Tibial nerve (tissue), 4 donors: ENCODE results near the gene CACNA1B. TPM values are rescaled to one million over a fixed set of nuclear protein-coding genes. Genes with fewer than 3 reads are reported as not detected.

Experiments
- DNase-seq, 2 donors: peaks; one replicate each; pipeline ENCODE4 v3.0.0-alpha.2; 2019; ENCODE audit warnings: low spot score in 2 of 2
- H3K27ac ChIP-seq, 4 donors: fragments of 200-600 bp; sonication (generic) in 3 of 4; one replicate each; pipeline ENCODE4 v1.5.1; 2017 to 2019; ENCODE audit warnings: mild to moderate bottlenecking in 1 of 4
- H3K27me3 ChIP-seq, 2 donors: fragments of 200-600 bp; sonication (generic) in 1 of 2; one replicate each; pipeline versions ENCODE4 v1.5.1 to v1.6.0; 2017 to 2019
- H3K36me3 ChIP-seq, 3 donors: fragments of 200-600 bp; sonication (generic); one replicate each; pipeline ENCODE4 v1.5.1; 2018 to 2019
- H3K4me1 ChIP-seq, 4 donors: fragments of 200-600 bp; sonication (generic) in 3 of 4; one replicate each; pipeline ENCODE4 v1.5.1; 2017 to 2019
- H3K4me3 ChIP-seq, 4 donors: fragments of 200-600 bp; sonication (generic) in 3 of 4; one replicate each; pipeline ENCODE4 v1.5.1; 2017 to 2019; ENCODE audit warnings: mild to moderate bottlenecking in 1 of 4, moderate library complexity in 1 of 4
- H3K9me3 ChIP-seq, 4 donors: fragments of 200-600 bp; sonication (generic) in 3 of 4; one replicate each; pipeline ENCODE4 v1.5.1; 2017 to 2019
- CTCF ChIP-seq, 5 experiments: fragments of 200-600 bp in 3 of 5; fragments of 450-650 bp in 2 of 5; sonication (generic) in 3 of 5; IDR thresholded peaks; one replicate each; pipeline ENCODE4 v1.5.1; 2016 to 2019; ENCODE audit warnings: antibody characterized with exemption in 5 of 5, mild to moderate bottlenecking in 3 of 5, moderate library complexity in 2 of 5
- EP300 ChIP-seq, 2 donors: sonication (generic); formaldehyde crosslinking; IDR thresholded peaks; one replicate each; pipeline ENCODE4 v1.6.1; 2017; ENCODE audit warnings: antibody characterized with exemption in 2 of 2, mild to moderate bottlenecking in 1 of 2
- POLR2A ChIP-seq, 2 donors: fragments of 450-650 bp; IDR thresholded peaks; one replicate each; pipeline ENCODE4 v1.6.1; 2017; ENCODE audit warnings: antibody characterized with exemption in 2 of 2, mild to moderate bottlenecking in 2 of 2, moderate library complexity in 2 of 2
- WGBS, 2 donors: methylation state at CpG; one replicate each; pipeline ENCODE4 v1.1.5; 2018; 5-methylcytosine and 5-hydroxymethylcytosine counted together
- total RNA-seq, 4 donors: library from RNA; depleted of rRNA; stranded (reverse); fragments of >200 nt; gene quantifications; one replicate each; pipeline ENCODE4 v1.1.0, GENCODE V29; 2016

The CACNA1B gene
- total RNA-seq, 4 donors from 2014 or later: under 0.01 TPM; not detected in 2

- no peak overlapping the region for H3K27ac ChIP-seq
- H3K9me3 ChIP-seq: no peaks in the 10 kb centered on the region
- DNase-seq: no peak
- H3K36me3 ChIP-seq: no peaks in the 10 kb centered on the region
- H3K4me3 ChIP-seq: no peak overlapping the region
- no peak for TF ChIP-seq POLR2A (IDR thresholded peaks at IDR 0.05)
- no peak for TF ChIP-seq EP300 (IDR thresholded peaks at IDR 0.05)
- 86 to 88% methylated on average over 8 to 9 of the region's 9 CpGs for WGBS, 2 donors
- H3K27me3 ChIP-seq: no peaks in the 10 kb centered on the region
- no peaks in the 10 kb centered on the region for H3K4me1 ChIP-seq
Observed at GRCh38 chr9:137956039-137956438, 78.5 kb downstream of the CACNA1B start.

- no peak for TF ChIP-seq POLR2A (IDR thresholded peaks at IDR 0.05)
- TF ChIP-seq CTCF (IDR thresholded peaks at IDR 0.05): no peak
- TF ChIP-seq EP300 (IDR thresholded peaks at IDR 0.05): no peak
- WGBS, 2 donors: 66 to 76% methylated on average over 11 to 15 of the region's 15 CpGs
Observed at GRCh38 chr9:137956688-137957385, 79.3 kb downstream of the CACNA1B start.

GRCh38 chr9:137959641-137960411 is 82.2 kb downstream of the CACNA1B start:
- Histone ChIP-seq H3K27me3 (no peaks in the 10 kb centered on the region), H3K9me3 (peaks cover 0 to 12% (median 0%) of the 10 kb centered on the region in 4 donors), H3K4me3 (no peak overlapping the region), H3K27ac (no peak overlapping the region), H3K36me3 (no peaks in the 10 kb centered on the region), H3K4me1 (no peaks in the 10 kb centered on the region)
- DNase-seq: no peak
- 79 to 80% methylated on average over 36 of the region's 36 CpGs for WGBS, 2 donors
- TF ChIP-seq EP300 (IDR thresholded peaks at IDR 0.05) (no peak), CTCF (IDR thresholded peaks at IDR 0.05) (no peak), POLR2A (IDR thresholded peaks at IDR 0.05) (no peak)

More at GRCh38 chr9:137956688-137957385, 79.3 kb downstream of the CACNA1B start:
- Histone ChIP-seq H3K27ac (no peak overlapping the region), H3K9me3 (no peaks in the 10 kb centered on the region), H3K4me3 (no peak overlapping the region), H3K4me1 (no peaks in the 10 kb centered on the region), H3K27me3 (no peaks in the 10 kb centered on the region), H3K36me3 (no peaks in the 10 kb centered on the region)
- no peak for DNase-seq

GRCh38 chr9:137960496-137960895 is 82.9 kb downstream of the CACNA1B start:
- Histone ChIP-seq H3K9me3 (peaks cover 0 to 12% (median 0%) of the 10 kb centered on the region in 4 donors), H3K36me3 (no peaks in the 10 kb centered on the region), H3K27ac (no peak overlapping the region), H3K4me3 (no peak overlapping the region), H3K27me3 (no peaks in the 10 kb centered on the region), H3K4me1 (no peaks in the 10 kb centered on the region)
- TF ChIP-seq CTCF (IDR thresholded peaks at IDR 0.05) (no peak), POLR2A (IDR thresholded peaks at IDR 0.05) (no peak), EP300 (IDR thresholded peaks at IDR 0.05) (no peak)
- WGBS, 2 donors: 63 to 65% methylated on average over 11 of the region's 11 CpGs
- DNase-seq: no peak

GRCh38 chr9:137963525-137963924 is 85.9 kb downstream of the CACNA1B start:
- no peak for TF ChIP-seq EP300 (IDR thresholded peaks at IDR 0.05)
- TF ChIP-seq CTCF (IDR thresholded peaks at IDR 0.05): no peak
- TF ChIP-seq POLR2A (IDR thresholded peaks at IDR 0.05): no peak
- H3K4me1 ChIP-seq: no peaks in the 10 kb centered on the region
- H3K9me3 ChIP-seq: peaks cover 0 to 12% (median 0%) of the 10 kb centered on the region in 4 donors
- no peaks in the 10 kb centered on the region for H3K27me3 ChIP-seq
- H3K4me3 ChIP-seq: no peak overlapping the region
- DNase-seq: no peak
- WGBS, 2 donors: 88 to 91% methylated on average over 6 of the region's 6 CpGs
- no peaks in the 10 kb centered on the region for H3K36me3 ChIP-seq
- no peak overlapping the region for H3K27ac ChIP-seq
